ENCODE results near the gene PMPCA. TPM values are rescaled to one million over a fixed set of nuclear protein-coding genes. Genes with fewer than 3 reads are reported as not detected.

The PMPCA gene
- polyA plus RNA-seq, 1 of the 3 experiments (the other 2 are of a cell fraction) = 125 TPM

- Histone ChIP-seq H3K27me3 (ENCODE audit: insufficient read depth) (no peaks in the 10 kb centered on the region), H4K20me1 (ENCODE audit: insufficient read depth) (0 out of 2 replicates have a peak, but pooled peaks cover 6% of the 10 kb centered on the region), H3K4me1 (ENCODE audit: control insufficient read depth in 1 of 2, insufficient read depth in 2 of 2, low read depth in 1 of 2, low read length in 1 of 2) (no peaks in the 10 kb centered on the region), H3K9ac (no peak overlapping the region), H3F3A (replicated peaks; ENCODE audit: insufficient read depth) (no peaks in the 10 kb centered on the region), H3K79me2 (ENCODE audit: insufficient read depth) (peaks cover 39% of the 10 kb centered on the region), H3K4me3 (ENCODE audit: low read depth in 2 of 2, low read length in 1 of 2) (no peak overlapping the region), H3K9me3 (no peaks in the 10 kb centered on the region), H3K9me2 (no peaks in the 10 kb centered on the region), H3K4me2 (no peak overlapping the region), H3K27ac (ENCODE audit: low read depth in 2 of 2, low read length in 1 of 2) (no peak overlapping the region), H2AFZ (ENCODE audit: low read depth) (no peak overlapping the region), H3K36me3 (replicated peaks in 1 of 2; ENCODE audit: control insufficient read depth in 1 of 2, insufficient read depth in 2 of 2, low read length in 1 of 2) (peaks cover 47 to 77% of the 10 kb centered on the region in 2 experiments)
- 92% methylated on average over 9 of the region's 17 CpGs for WGBS (ENCODE audit: low lambda C conversion rate)
- no peak for TF ChIP-seq FOXM1 (IDR thresholded peaks at IDR 0.05; ENCODE audit: low read depth)
- TF ChIP-seq MEF2A (IDR thresholded peaks at IDR 0.05; ENCODE audit: borderline replicate concordance, low read depth) = no peak
- TF ChIP-seq TCF12 (IDR thresholded peaks at IDR 0.05) = no peak
- TF ChIP-seq YY1 (IDR thresholded peaks at IDR 0.05; ENCODE audit: low read depth) = no peak
- no peak for TF ChIP-seq GATA2 (CRISPR knock-in tag; IDR thresholded peaks at IDR 0.05)
- no peak for TF ChIP-seq REST (IDR thresholded peaks at IDR 0.05; ENCODE audit: low read depth, low read length)
- TF ChIP-seq GABPA (IDR thresholded peaks at IDR 0.05; ENCODE audit: low read depth) = no peak
- TF ChIP-seq USF2 (IDR thresholded peaks at IDR 0.05; ENCODE audit: borderline replicate concordance, low read depth, low read length) = no peak
- TF ChIP-seq SIN3A (IDR thresholded peaks at IDR 0.05; ENCODE audit: borderline replicate concordance, low read depth, low read length) = no peak
- no peak for TF ChIP-seq SMC3 (IDR thresholded peaks at IDR 0.05; ENCODE audit: low read depth, low read length)
- TF ChIP-seq NFIC (IDR thresholded peaks at IDR 0.05; ENCODE audit: borderline replicate concordance) = no peak
- no peak for TF ChIP-seq CHD2 (IDR thresholded peaks at IDR 0.05; ENCODE audit: low read length, partially characterized antibody)
- no peak for TF ChIP-seq FOSL2 (IDR thresholded peaks at IDR 0.05; ENCODE audit: borderline replicate concordance, low read depth)
- CTCF ChIA-PET = interaction anchor here (0.8 kb wide), 1 partner anchor 22 kb away, joined by 4 read pairs; no protein-coding TSS in a partner anchor
- POLR2A ChIA-PET = no interaction called here
- DNase-seq = no peak
Measured at GRCh38 chr9:136462664-136463063, 52.2 kb downstream of the PMPCA start.

DNA sequence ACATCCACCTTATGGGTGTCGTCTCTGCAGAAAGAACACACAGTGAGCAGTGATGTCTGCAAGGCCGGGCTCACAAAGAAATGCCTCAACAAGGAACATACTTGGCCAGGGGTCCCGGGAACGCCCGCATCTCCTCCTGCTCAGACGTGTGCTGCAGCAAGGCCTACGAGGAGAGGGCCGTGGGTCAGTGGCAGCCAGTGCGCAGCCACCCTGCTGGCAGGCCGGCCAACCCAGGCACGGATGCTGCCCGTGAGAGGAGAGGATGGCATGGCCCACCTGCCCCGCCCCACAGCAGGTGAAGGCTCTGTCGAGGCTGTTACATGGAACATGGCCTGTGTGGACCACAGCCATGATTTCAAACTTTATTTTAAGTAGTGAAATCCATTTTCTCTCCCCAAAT lies 53.1 kb downstream of the PMPCA start:
- H3K79me2 ChIP-seq (ENCODE audit: insufficient read depth) = peaks cover 44% of the 10 kb centered on the region
- DNase-seq = no peak
- H3F3A ChIP-seq (replicated peaks; ENCODE audit: insufficient read depth) = no peaks in the 10 kb centered on the region
- peaks cover 56 to 84% of the 10 kb centered on the region in 2 experiments for H3K36me3 ChIP-seq (replicated peaks in 1 of 2; ENCODE audit: control insufficient read depth in 1 of 2, insufficient read depth in 2 of 2, low read length in 1 of 2)
- no peaks in the 10 kb centered on the region for H3K9me3 ChIP-seq
- no peaks in the 10 kb centered on the region for H3K4me1 ChIP-seq (ENCODE audit: control insufficient read depth in 1 of 2, insufficient read depth in 2 of 2, low read depth in 1 of 2, low read length in 1 of 2)
- no peak overlapping the region for H2AFZ ChIP-seq (ENCODE audit: low read depth)
- WGBS (ENCODE audit: low lambda C conversion rate) = 98% methylated on average over 7 of the region's 14 CpGs
- no peaks in the 10 kb centered on the region for H3K27me3 ChIP-seq (ENCODE audit: insufficient read depth)
- ChIA-PET POLR2A (no interaction called here), CTCF (no interaction called here)
- H4K20me1 ChIP-seq (ENCODE audit: insufficient read depth) = peaks cover 11% of the 10 kb centered on the region
- H3K9me2 ChIP-seq = no peaks in the 10 kb centered on the region
- no peak overlapping the region for H3K9ac ChIP-seq
- no peak overlapping the region for H3K4me3 ChIP-seq (ENCODE audit: low read depth in 2 of 2, low read length in 1 of 2)
- H3K4me2 ChIP-seq = no peak overlapping the region
- TF ChIP-seq MAX (IDR thresholded peaks at IDR 0.05; ENCODE audit: low read depth) = no peak
- TF ChIP-seq GABPA (IDR thresholded peaks at IDR 0.05; ENCODE audit: low read depth) = no peak
- no peak for TF ChIP-seq MXI1 (IDR thresholded peaks at IDR 0.05; ENCODE audit: low read depth, low read length)
- no peak for TF ChIP-seq NFIC (IDR thresholded peaks at IDR 0.05; ENCODE audit: borderline replicate concordance)
- no peak for TF ChIP-seq EP300 (IDR thresholded peaks at IDR 0.05; ENCODE audit: borderline replicate concordance in 1 of 2, low read depth in 1 of 2, low read length in 1 of 2)
- no peak overlapping the region for H3K27ac ChIP-seq (ENCODE audit: low read depth in 2 of 2, low read length in 1 of 2)

All from SK-N-SH (cell line).